Measurements from ENCODE around the gene AMER2.
A peak's percentile ranks its signal among the peaks of the same experiment; 100 is the strongest.
"Not testable (repeated sequence)": the region's sequence is repeated elsewhere in the genome, so short reads cannot be mapped to it uniquely, and the experiment has no call there.

Gene AMER2

DNA sequence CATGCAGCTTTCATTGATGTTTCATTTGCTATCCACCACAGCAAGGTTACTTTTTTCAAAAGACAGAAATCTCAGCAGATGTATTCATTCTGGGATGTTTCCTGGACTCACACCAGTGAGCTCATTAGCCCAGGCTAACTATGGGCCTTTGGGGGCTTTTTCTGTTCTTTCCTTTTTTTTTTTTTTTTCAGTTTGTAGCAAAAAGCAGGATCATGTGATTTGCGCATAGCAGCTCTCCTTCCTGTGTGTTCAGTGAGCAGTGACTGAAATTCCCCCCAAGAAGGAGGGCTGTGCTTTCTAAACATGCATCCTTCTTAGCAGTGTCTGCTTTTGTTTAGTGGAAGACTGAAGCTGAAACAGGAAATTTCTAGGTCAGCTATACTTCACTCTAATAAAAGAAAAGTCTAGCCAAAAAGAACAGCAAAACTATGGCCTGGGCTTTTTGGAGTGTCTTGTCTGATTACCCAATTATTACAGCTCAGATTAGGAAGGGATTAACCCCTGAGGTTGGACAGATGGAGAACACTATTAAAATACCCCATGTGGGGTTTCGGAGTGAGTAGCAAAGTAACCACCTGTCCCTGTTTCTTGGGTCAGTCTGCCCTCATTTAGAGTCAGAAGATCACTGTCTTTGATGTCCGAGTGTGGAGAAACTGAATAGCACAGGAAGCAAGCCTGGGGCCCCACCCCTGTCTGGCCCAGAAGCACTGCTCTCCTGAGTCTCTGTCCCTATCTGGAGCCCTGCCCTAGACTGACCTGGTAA lies 8.9 kb upstream of the AMER2 start:
- no peak for DNase-seq

DNA sequence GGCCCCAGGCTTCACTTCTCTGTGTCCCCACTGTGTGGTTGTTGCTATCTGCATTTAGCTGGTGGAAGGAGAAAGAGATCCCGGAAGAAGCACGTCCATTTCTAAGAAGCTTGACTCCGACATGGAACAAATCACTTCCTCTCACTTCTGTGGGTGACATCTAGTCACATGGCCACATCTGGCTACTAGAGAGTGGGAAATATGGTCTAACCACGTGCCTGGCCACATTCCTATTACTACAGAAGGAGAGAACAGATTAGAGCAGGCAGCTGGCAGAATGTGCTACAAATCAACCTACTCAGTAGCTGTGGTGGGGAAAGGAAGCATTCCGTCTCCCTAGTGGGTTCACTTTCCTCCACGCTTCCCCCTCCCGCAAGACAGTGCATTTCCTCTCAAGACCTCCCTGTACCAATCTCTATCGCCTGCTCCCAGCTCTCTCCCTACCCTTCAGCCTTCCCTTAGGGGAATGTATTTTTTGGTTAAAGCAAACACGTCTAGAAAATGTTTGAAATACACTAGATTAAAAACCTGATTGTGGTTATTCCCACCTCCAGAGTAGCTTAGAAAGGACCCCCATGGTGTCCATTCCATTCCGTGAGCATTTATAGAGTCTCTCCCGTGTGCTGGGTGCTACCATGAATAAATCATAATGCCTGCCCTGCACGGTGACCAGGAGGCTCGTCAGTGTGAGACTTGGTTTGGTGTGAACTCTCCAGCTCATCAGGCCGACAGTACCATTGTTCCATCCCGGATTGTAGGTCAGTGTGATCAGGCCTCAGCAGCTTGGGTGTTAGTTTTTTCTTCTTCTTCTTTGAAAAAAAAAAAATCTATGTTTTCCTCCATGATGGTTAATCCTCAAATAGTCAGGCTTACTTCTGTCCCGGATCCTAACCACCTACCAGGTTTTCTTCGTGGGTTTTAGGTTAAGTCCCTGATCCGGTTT lies 8.0 kb upstream of the AMER2 start:
- no peak for DNase-seq

DNA sequence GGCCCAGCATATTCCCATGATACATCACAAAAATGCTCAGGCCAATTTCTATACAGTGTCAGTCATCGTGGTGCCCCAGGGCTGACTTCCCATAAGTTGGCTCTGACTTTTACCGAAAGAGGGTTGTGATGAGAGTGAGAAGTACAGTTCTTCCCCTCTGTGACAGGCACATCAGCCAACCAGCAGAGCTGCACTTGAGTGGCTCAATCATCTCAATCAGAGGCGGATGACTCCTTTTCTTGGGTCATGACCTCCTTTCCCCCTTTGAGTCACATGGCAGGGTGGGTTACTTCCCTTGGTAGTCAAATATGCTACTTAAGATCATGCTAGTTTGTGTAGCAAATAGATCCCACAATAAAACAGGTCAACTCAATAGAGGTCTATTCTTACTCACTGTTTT lies 6.9 kb upstream of the AMER2 start:
- DNase-seq = no peak

DNA sequence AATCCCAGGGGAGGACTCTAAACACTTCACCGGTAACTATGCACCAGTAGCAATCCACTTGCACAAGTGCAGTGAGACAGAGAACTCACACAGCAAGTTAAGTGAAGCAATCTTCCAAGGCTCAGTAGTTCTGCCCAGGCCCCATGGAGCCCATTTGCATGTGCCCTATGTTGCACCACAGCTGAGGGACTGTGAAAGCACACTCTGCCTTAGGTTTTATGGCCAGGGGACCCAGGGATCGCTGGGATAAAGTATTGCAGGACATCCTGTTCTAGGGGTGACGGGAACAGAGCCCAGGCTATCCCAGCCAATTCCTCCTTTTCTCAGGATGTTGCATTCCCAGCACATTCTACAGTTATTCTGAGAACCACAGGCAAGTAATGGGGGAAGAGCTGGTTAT lies 6.0 kb upstream of the AMER2 start:
- DNase-seq = no peak

DNA sequence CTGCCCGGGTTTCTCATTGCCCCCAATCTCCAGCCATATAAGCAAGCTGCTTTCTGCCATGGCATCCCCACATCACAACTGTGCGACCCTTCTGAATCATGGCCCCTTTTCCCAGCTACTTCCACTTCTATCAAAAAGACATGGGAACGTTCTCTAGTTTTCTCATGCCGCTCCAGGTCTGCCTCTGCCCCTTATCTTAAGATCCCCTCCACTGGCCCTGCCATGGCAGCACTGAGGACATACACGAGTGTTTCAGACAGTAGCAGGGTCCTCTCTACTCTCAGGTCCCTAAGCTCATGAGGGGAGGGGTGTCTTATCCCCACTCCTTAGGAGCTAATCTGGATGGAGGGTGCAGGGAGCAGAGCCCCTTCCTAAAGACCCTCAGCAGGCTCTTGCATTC lies 5.5 kb upstream of the AMER2 start:
- no peak for DNase-seq

DNA sequence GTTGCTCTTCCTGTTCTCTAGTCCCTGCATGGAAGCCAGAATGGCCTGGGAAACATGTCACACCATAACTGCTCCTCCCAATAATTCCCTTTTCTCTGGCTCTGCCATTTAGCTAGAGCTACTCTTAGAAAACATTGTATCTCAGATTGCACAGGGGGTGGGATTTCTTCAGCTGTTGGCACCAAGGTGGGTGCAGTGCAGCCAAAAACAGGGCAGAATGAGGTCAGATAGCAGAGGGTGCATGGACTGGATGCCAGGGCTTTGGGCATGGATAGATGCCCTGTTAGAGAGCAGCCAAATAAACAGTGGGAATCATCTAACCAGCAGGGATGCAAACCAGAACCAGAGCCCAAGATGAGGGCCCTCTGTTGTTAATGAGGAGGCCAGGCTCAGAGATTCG lies 4.9 kb upstream of the AMER2 start:
- DNase-seq = no peak

DNA sequence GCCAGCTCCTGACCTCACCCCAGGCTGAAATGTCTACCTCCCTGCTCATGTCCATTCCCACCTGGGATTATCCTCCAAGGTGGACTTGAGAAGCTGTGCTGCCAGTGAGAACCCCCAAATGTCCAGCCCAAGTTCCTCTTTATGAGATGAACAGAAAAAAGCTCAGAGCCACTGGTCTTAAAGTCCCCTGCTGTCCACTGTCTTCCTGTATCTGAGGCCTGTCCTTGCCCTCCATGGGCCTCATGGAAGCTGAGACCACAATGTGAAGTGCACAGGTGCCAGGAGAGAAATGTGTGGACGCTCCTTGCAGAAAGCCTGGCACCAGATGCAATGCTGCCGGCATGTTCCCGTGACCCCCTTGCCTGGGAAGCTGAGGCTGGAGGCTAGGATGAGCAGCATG lies 3.3 kb upstream of the AMER2 start:
- DNase-seq = no peak

DNA sequence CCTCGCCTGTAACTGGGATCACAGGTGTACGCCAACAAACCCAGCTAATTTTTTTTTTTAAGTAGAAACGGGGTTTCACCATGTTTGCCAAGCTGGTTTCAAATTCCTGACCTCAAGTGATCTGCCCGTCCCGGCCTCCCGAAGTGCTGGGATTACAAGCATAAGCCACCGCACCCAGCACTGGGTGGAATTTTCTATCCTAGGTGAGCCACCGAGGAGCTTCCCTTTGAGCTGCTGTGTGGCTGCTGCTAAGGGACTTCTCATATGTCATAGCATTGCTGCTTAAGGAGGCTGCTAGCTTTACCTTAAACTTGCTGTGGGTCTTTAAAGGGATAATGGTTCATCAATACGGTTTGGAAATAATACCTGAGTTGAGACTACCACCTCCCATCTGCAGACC lies 2.9 kb upstream of the AMER2 start:
- no peak for DNase-seq

DNA sequence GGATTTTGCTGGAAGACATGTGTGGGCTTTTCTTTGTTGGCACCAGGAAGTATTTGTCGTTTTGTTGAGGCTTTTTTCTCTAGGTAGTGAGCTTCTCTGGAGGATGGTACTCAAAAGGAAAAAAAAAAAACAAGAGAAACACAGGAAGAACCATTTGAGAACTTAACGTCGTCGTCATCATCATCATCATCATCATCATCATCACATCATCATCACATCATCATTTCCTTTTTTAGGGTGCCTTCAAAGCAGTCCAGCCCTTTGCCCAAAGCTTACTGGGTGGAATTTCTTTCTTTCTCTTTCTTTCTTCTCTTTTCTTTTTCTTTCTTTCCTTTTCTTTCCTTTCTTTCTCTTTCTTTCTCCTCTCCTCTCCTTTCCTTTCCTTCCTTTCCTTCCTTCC lies 2.2 kb upstream of the AMER2 start:
- no peak for DNase-seq

DNA sequence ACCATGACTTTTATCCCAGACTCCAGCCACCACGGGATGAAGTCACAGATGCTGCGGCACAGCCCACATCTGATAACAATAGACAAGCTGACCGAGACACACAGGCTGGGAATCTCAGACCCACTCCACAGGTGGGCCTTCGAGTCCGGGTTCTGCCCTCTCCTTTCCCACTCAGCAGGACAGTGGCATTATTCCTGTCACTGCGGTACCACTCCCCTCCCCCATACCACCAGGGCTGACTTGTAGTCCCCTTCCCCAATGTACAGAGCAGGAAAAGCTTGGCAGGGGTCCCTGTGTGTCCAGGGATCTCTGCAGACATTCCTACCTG lies 179 bp upstream of the AMER2 start:
- no peak for DNase-seq

DNA sequence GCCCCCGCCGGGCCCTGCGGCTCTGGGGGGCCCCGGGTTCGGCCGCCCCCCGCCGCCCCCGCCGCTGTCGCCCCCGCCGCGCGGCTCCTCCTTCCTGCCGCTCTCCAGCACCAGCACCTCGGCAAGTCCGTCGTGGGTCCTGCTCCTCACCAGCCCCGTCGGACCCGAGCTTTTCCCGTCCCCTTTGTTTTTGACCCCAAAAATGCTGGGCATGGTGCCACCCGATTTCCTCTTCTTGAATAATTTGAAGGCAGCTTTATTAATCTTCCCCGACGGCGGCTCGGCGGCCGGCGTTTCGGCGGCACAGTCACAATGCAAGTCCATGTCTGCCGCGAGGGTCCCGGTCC lies 945 bp downstream of the AMER2 start:
- DNase-seq = no peak

DNA sequence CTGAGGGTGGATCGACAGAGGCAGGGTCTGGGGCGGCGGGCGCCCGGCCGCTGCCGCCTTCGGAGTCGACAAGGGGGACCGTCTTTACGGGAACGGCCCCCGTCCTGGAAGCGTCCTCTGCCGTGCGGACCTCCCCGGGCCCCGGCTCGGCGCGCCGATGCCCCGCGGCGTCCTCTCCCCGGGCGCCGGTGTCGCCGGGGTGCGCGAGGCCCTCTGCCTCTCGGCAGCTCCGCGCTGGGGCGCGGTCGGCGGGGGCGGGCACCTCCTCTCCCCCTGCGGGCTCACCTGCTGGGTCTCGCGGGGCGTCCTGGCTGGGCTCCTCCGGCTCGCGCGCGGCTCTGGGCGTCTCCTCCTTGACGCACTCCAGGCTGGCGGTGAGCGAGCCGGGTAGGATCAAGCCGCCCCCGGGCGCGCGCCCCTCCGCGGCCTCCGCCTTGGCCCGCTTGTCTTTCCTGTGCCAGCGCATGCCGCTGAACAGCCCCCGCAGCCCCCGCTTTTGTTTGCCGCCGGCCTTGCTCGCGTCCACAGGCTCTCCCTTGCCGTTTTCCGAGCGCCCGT lies 1.5 kb downstream of the AMER2 start:
- peak; percentile 29 to 71 (median 70) for DNase-seq

DNA sequence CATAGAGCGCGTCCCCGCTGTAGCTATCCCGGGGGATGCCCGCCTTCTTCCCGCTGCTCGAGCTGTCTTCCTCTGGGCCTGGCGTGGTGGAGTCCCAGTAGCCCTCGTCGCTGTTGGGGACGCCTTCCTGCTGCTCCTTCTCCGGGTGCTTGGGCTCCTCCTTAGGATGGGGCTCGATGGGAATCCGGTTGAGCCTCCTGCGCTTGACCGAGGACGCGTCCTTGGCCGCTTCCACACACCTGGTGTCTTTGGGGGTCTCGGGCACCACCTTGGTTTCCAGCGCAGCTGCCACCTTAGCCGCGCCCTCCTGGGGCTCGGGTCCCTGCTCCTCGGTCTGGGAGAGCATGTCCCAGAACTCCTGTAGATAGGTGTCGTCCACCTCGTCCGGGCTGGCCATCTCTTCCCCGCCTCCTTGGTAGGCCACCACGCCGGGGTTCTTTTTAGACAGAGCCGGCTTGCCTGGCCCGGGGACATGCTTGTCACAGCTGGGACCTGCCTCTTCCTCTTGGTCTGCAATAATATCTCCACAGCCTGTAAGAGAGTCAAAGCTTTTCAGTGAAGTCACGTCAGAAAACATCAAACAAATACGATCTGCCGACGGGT lies 2.0 kb downstream of the AMER2 start:
- no peak for DNase-seq

DNA sequence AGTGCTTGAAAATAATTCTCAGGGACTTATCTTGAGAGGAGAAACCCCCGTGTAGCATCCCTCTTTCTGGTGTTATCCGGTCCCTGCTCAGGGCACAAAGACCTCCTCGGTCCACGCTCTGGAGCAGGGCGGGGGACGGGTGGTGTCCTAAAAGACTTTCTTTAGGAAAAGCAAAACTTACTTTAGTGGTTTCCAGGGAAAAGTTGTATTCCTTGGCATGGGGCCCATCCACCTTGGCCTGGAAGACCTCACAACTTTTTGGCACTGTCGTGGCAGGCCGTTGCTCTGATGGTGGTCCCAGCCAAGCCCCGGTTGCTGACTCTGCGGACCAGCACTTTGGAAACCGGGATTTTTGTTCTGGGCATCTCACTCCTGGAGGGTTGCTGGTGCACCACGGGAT lies 2.7 kb downstream of the AMER2 start:
- DNase-seq = no peak

DNA sequence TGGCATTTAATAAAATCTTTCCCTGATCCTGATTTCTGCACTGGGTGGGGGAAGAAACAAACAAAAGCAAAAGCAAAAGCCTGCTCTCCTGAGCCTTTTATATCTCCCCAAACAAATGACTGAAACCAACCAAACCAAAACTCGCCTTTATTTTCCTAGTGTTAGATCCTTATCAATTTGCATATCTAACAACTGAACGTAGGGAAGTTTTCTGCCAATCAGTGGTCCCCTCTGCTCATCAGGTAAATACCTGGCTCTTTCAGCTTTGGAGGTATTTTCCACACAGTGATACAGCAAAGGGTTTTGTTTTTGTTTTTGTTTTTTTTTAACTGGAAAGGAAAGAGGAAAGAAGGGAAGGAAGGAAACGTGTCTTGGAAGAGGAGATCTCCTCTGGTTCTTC lies 3.3 kb downstream of the AMER2 start:
- peak in 1 of 3 experiments; percentile 9 for DNase-seq

DNA sequence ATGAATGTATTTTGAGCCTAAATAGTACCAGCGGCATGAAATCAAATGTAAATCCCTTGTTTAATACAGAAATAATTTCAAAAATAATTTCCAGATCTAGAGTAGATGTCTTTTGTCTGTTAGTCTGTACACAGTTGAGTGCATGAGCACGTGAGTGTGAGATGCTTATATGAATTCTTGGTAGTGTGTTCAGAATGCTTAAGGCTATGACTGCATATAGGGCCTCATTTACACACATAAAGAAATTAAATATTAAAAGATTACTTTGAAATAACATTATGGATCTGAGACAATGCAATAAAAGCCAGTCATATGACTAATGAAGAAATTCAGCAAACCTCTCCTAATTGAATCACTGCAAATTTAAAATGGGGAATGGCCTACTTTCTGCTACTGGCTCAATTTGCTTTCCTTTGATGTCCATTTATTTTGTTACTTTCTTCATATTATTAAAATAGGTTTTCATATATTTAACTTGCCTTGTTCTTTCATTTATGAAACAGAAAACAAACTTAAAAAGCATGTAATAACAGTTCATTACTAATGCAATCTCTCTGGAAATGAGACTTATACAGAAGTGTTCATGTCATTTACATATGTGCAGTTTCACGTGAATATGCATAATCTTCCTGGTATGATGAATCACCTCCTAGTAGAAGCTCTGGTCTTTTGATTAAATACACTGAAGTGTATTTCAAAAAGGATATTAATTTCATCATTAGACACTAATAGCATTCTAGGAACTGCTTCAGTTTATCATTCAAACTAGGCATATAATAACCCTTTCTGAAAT lies 4.5 kb downstream of the AMER2 start:
- peak in 1 of 3 experiments; percentile 5 for DNase-seq

DNA sequence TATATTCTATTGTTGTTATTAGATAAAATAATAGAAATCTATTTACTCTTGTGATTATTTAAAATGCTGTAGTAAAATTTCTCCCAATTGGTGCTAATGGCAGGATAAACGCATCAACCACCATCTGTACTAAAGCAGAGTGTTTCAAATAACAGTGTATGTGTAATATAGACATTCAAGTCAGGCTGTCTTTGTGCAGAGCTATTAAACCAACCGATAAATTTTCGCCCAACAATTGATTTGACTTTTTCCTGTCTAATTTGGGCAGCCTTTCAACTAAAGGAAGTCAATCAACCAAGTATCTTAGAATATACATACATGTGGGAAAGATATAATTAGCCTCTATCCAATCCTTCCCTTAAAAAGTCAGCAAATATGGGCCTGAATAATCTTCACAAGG lies 5.8 kb downstream of the AMER2 start:
- DNase-seq = peak in 2 of 3 experiments; percentile 14 to 58

DNA sequence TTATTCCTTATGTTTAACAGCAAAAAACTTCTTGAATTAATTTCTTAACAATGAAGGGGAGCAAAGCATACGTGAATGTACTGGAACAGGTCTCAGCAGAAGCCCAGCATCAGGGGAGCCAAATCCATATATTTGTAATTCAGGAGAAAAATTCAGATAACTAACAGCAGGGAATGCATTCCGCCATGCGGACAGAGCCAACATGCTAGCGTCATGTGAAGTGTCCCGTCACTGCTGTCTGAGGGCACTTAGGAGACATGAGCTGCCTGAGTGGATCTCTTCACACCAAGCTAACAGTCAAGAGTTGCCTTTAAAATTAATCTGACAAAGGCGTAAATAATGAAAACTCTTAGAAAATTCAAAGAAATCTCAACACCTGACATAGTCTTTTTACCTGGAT lies 6.4 kb downstream of the AMER2 start:
- DNase-seq = no peak

DNA sequence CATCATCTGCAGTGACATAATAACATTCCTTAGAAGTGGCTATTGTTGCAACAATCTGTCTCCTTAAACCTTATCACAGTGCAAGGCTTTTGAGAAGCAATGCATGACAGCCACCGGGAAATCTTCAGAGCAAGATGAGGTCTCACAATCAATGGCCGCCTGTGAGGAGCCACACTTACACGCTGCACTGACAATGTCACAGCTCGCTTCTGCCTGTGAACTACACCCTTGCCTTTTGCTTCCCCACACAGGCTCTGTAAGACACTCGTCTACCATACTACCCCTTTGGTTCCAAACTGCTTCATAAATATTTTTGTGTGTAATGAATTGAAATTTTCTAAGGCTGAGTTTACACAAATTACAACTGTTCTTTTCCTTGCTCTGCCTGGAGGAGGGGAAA lies 6.9 kb downstream of the AMER2 start:
- DNase-seq = not testable (repeated sequence)

DNA sequence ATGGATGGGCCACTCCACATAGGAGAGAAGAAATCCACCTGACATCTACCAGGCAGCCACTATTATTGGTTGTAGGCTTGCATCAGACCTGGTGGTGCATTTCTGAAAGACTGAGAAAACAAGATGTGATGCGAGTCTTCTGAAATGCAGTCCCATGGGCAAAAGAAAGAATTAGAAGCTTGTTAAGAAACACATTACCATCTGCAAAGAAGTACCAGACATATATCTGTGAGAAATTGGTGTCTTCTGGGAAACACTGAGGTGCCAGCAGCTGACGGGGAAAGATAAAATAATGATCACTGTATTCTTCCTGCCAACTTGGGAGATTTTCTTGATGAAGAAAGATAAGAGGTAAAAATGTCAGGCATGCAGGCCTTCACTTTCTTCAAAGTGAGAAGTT lies 14.4 kb downstream of the AMER2 start:
- no peak for DNase-seq

DNA sequence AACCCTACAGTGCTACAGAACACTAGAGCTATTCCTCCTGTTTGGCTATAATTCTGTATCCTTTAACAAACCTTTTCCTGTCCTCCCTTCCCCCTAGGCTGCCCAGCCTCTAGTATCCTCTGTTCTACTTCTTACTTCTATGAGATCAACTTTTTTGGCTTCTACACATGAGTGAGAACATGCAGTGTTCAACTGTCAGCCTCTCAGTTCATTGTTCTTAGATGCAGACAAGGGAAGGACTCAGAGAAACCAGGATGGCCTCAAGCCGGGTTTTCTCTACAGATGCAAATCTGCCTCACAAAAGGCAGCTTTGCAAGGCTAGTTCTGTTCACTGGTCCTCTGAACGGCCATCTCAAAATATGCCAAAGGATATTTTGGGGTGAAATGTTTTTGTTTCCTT lies 18.4 kb downstream of the AMER2 start:
- DNase-seq = peak in 2 of 3 experiments; percentile 37 to 72

DNA sequence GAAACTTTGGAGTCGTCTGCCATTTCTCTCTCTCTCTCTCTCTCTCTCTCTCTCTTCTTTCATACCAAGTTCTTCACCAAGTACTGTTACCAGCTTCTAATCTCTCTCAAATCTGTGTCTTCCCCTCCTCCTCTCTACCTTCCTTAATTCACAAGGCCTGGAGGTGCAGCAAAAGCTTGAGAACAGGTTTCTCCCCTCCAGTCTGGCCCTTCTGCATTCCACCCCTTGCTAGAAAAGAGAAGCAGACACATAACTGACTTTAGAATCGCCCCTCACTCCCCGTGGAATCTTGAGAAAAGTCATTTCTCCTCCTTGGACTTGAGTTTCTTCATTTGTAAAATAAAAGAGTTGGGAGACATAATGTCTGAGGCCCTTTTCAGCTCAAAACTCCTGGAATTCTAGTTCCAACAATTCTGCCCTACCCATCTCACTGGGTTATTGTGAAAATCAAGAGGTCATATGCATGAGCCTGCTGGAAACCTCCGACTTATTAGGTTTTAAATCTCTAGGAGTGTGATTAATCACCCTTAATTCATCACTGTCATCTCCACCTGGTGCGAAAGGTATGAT lies 20.4 kb downstream of the AMER2 start:
- DNase-seq = peak in 1 of 3 experiments; percentile 28

DNA sequence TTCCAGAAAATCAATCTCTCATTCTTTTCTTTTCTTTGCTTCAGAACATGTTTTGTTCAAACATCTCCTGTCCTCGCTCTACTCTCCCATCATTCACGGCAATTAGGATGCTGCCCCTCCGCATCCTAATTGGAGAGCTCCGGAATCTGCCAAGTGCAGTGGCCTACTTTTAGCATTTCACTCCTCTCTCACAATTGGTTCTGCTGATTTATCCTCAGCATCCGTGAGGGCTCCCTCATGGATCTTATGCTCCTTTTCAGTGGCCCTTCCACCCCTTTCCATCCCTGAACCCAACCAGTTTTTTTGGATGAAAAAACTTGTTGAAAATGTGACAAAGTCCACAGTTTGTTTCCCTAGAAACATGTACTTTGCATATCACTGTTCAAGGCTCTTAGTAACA lies 22.4 kb downstream of the AMER2 start:
- no peak for DNase-seq
